IPS-18a (cell line): ENCODE data around the gene ACSM6.

ENCODE experiments used
- H3K27ac ChIP-seq: one replicate; pipeline ENCODE4 v1.5.1; 2013; ENCODE audit warnings: low read length
- H3K27me3 ChIP-seq: one replicate; pipeline ENCODE4 v1.6.1; 2013; ENCODE audit warnings: mild to moderate bottlenecking, low read length; ENCODE audit not compliant: control insufficient read depth, insufficient read depth
- H3K36me3 ChIP-seq: one replicate; pipeline ENCODE4 v1.6.1; 2013; ENCODE audit warnings: low read depth, low read length; ENCODE audit not compliant: control insufficient read depth
- H3K4me1 ChIP-seq: one replicate; pipeline ENCODE4 v1.6.1; 2013; ENCODE audit warnings: low read depth, low read length; ENCODE audit not compliant: control insufficient read depth
- H3K4me3 ChIP-seq: one replicate; pipeline ENCODE4 v1.5.1; 2013; ENCODE audit warnings: low read length
- H3K9ac ChIP-seq: one replicate; pipeline ENCODE4 v1.6.1; 2013; ENCODE audit warnings: mild to moderate bottlenecking, low read length, moderate library complexity
- H3K9me3 ChIP-seq: one replicate; pipeline ENCODE4 v1.6.1; 2013; ENCODE audit warnings: low read depth, low read length; ENCODE audit not compliant: control insufficient read depth

Gene ACSM6

DNA sequence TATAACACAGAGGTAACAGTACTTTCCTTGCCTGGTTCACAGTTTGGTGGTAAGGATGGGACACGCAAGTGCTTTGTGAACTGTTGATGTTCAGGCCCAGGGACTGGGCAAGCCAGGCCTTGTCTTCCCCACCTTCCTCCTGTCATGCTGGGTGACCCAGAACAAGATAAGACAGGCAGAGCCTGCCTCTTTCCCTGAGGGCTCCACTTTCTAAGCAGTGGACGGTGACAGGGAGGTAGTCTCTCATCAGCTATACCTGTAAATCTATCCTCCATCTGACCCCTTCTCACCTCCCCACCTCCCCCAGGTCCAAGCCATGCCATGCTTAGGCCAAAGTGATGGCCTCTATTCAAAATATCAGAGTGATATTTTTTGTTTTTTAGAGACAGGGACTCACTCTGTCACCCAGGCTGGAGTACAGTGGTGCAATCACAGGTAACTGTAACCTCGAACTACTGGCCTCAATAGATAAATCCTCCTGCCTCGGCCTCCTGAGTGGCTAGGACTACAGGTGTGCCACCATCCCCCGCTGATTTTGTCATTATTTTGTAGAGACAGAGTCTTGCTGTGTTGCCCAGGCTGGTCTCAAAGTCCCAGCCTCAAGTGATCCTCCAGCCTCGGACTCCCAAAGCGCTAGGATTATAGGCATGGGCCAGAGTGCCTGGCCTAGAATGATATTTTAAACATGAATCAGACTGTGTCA is 54.0 kb downstream of the ACSM6 start:
- Histone ChIP-seq H3K9ac (no peak overlapping the region), H3K4me1 (peaks cover 7% of the 10 kb centered on the region), H3K9me3 (no peaks in the 10 kb centered on the region), H3K27ac (no peak overlapping the region), H3K36me3 (peaks cover 11% of the 10 kb centered on the region), H3K27me3 (no peaks in the 10 kb centered on the region), H3K4me3 (no peak overlapping the region)

DNA sequence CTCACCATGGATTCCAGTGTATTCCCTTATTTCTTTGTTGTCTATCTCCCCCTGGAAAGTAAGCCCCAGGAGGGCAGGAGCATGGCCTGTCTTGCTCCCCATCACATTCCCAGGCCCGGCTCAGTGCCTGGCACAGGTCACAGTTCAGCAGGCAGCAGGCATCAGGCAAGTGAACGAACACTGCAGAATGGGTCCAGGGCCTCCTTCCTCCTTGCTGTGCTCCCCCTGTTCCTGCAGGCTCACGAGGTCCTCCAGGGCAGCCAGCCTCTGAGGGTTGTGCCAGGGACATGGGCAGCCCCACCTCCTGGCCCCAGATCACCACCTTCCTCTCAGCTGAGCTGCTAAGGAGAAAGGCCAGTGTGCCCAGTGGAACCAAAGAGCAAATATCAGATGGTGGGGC is 55.0 kb downstream of the ACSM6 start:
- no peak overlapping the region for H3K27ac ChIP-seq
- H3K4me1 ChIP-seq: peaks cover 7% of the 10 kb centered on the region
- H3K36me3 ChIP-seq: peaks cover 11% of the 10 kb centered on the region
- no peak overlapping the region for H3K4me3 ChIP-seq
- no peak overlapping the region for H3K9ac ChIP-seq
- H3K9me3 ChIP-seq: no peaks in the 10 kb centered on the region
- no peaks in the 10 kb centered on the region for H3K27me3 ChIP-seq

DNA sequence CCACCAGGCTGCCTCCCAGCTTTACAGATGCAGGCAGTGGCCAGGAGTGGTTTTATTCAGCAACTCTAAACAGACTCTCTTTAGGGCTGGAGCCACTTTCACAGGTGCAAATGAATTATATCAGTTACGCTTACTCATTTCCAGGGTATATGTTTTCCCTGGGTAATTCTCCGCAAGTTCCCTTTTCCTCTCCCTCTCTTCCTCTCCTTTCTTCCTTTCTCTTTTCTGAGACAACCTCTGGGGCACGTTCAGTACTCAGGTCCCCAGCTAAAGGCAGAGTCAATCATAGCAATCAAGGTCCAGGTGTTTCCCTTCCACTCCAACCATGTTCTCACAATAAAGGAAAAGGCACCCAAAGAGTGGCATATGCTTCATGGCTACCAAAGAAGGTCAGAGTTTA is 55.4 kb downstream of the ACSM6 start:
- no peak overlapping the region for H3K27ac ChIP-seq
- no peaks in the 10 kb centered on the region for H3K9me3 ChIP-seq
- H3K9ac ChIP-seq: no peak overlapping the region
- H3K36me3 ChIP-seq: peaks cover 11% of the 10 kb centered on the region
- no peaks in the 10 kb centered on the region for H3K27me3 ChIP-seq
- peaks cover 7% of the 10 kb centered on the region for H3K4me1 ChIP-seq
- no peak overlapping the region for H3K4me3 ChIP-seq

DNA sequence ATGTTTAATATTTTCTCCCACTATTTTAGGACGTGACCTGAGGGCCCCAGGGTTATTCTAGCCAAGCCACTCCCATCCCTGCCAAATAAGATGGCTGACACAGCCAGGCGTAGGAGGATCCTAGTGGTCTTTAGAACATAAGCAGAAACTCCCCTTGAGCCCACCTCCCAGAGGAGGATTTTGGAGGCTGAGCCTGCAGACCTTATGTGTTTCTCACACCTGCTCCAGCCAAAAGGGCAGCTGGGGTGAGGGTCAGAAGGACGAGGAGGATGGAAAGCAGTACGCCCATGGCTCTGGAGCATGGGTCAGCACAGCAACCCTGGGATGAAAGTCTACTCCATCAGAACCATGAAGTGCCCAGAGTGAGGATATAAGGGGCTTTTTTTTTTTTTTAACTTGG is 56.8 kb downstream of the ACSM6 start:
- Histone ChIP-seq H3K4me3 (no peak overlapping the region), H3K9me3 (no peaks in the 10 kb centered on the region), H3K36me3 (peaks cover 5% of the 10 kb centered on the region), H3K27ac (no peak overlapping the region), H3K9ac (no peak overlapping the region), H3K27me3 (no peaks in the 10 kb centered on the region), H3K4me1 (peaks cover 7% of the 10 kb centered on the region)

DNA sequence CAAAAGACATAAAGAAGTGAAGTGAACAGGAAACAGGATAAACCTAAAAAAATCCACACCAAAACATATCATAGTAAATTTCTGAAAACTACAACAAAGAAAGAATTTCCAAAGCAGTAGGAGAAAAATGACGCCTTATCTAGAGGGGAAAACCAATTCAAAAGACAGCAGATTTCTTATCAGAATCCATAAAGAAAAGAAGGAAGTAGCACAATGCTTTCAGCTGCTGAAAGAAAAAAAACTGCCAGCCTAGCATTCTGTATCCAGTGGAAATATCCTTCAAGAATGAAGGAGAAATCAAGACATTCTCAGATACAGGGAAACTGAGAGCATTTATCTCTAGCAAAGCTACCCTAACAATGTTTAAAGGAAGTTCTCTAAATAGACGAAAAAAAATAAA is 59.0 kb downstream of the ACSM6 start:
- Histone ChIP-seq H3K27ac (no peak overlapping the region), H3K4me1 (peaks cover 7% of the 10 kb centered on the region), H3K4me3 (no peak overlapping the region), H3K27me3 (no peaks in the 10 kb centered on the region), H3K36me3 (no peaks in the 10 kb centered on the region), H3K9me3 (peaks cover 4% of the 10 kb centered on the region), H3K9ac (no peak overlapping the region)

DNA sequence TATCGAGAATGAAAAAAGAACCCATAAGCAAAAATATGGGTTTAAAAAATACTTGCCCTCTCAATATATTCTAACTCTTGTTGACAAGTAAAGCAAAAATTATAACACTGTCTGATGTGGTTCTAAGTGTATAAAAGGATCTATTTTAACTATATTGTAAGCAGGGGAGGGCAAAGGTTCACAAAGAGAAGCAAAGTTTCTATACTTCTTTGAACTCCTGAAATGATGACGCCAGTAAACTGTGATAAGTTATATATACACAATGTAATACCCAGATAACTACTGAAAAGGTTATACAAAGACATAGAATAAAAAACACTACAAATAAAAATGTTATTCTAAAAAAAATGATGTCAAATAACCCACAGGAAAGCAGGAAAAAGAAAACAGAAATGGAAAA is 59.6 kb downstream of the ACSM6 start:
- no peaks in the 10 kb centered on the region for H3K36me3 ChIP-seq
- no peak overlapping the region for H3K9ac ChIP-seq
- no peak overlapping the region for H3K27ac ChIP-seq
- no peaks in the 10 kb centered on the region for H3K27me3 ChIP-seq
- H3K9me3 ChIP-seq: peaks cover 4% of the 10 kb centered on the region
- H3K4me3 ChIP-seq: no peak overlapping the region
- H3K4me1 ChIP-seq: peaks cover 7% of the 10 kb centered on the region

DNA sequence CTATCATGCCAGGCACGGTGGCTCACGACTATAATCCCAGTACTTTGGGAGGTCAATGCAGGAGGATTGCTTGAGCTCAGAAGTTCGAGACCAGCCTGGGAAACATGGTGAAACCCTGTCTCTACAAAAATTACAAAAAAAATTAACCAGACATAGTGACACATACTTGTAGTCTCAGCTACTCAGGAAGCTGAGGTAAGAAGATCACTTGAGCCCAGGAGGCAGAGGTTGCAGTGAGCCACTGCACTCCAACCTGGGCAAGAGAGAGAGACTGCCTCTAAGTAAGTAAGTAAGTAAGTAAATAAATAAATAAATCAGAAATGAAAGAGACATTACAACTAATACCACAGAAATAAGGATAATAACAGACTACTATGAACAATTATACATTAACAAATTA is 60.6 kb downstream of the ACSM6 start:
- Histone ChIP-seq H3K27ac (no peak overlapping the region), H3K9me3 (peaks cover 4% of the 10 kb centered on the region), H3K4me1 (peaks cover 5% of the 10 kb centered on the region), H3K4me3 (no peak overlapping the region), H3K27me3 (no peaks in the 10 kb centered on the region), H3K36me3 (no peaks in the 10 kb centered on the region), H3K9ac (no peak overlapping the region)

DNA sequence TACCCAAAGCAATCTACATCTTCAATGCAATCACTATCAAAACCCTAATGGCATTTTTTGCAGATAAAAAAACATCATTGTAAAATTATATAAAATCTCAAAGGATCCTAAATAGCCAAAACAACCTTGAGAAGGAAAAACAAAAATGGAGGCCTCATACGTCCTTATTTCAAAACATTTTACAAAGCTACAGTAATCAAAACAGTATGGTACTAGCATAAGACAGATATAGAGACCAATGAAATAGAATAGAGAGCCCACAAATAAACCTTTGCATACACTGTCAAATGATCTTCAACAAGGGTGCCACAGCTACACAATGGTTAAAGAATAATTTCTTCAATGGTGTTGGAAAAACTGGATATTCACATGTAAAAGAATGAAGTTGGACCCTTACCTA is 62.2 kb downstream of the ACSM6 start:
- Histone ChIP-seq H3K4me3 (no peak overlapping the region), H3K36me3 (no peaks in the 10 kb centered on the region), H3K9me3 (peaks cover 4% of the 10 kb centered on the region), H3K9ac (no peak overlapping the region), H3K27ac (no peak overlapping the region), H3K27me3 (no peaks in the 10 kb centered on the region), H3K4me1 (peaks cover 5% of the 10 kb centered on the region)

DNA sequence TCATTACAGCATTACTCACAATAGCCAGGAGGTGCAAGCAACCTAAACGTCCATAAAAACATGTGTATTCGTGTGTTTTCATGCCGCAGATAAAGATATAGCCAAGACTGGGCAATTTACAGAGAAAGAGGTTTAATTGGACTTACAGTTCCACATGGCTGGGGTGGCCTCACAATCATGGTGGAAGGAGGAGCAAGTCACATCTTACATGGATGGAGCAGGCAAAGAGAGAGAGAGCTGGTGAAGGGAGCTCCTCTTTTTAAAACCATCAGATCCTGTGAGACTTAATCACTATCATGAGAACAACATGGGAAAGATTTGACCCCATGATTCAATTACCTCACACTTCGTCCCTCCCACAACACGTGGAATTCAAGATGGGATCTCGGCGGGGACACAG is 63.8 kb downstream of the ACSM6 start:
- peaks cover 4% of the 10 kb centered on the region for H3K9me3 ChIP-seq
- no peak overlapping the region for H3K27ac ChIP-seq
- no peaks in the 10 kb centered on the region for H3K27me3 ChIP-seq
- peaks cover 5% of the 10 kb centered on the region for H3K4me1 ChIP-seq
- H3K36me3 ChIP-seq: peaks cover 2% of the 10 kb centered on the region
- H3K9ac ChIP-seq: no peak overlapping the region
- H3K4me3 ChIP-seq: no peak overlapping the region

DNA sequence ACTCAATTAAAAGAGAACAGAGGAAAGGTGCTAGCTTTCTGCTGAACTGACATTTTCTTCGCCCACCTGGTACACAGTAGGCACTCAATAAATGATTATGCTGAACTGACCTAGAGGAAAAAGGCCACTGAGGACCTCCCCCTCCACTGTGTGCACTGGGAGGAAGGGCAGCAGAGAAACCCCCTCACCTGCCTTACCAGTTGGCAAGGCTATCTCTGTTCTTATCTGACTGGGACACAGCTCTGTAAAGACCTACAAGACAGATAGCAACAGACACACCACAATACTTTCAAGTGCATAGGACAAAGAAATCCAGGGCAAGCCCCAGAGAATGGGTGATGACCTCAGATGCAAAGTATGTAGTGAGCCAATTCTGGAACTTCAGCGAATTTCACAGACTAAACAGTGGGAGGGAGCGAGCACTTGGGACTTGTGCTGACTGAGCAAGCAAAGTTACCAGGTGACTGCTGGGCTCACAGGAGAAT is 66.4 kb downstream of the ACSM6 start:
- no peak overlapping the region for H3K4me3 ChIP-seq
- H3K4me1 ChIP-seq: peaks cover 17% of the 10 kb centered on the region
- peak overlapping the region; percentile 13 for H3K9ac ChIP-seq
- H3K36me3 ChIP-seq: peaks cover 7% of the 10 kb centered on the region
- H3K27ac ChIP-seq: no peak overlapping the region
- H3K9me3 ChIP-seq: peaks cover 4% of the 10 kb centered on the region
- H3K27me3 ChIP-seq: no peaks in the 10 kb centered on the region

DNA sequence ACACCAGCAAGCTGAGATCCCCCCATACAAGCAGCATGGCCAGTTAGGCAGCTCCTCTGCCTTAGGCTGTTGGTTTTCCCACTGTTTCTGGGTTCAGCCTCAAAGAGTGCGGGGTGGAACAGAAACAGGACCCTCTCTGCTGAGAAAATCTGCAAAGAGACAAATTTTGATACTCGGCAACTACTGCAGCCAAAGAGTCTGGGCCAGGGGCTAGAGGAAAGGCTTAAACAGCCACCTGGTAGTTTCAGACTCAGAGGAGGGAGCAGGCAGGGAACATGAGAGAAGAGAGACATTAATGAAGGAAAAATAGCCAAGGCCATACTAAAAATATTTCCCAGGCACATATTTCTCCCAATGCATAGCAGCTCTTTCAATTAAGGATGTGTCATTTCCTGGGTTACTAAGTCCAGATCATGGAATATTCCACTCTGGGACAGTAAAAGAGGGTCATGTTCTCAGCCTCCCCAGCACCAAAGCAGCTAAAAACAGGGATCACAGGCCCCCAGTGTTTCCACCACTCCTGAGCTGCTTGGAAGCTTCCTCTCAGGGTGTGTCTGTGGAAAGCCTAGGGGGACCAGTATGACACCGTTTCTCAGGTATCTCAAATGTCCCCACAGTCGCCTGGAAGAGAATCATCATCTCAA is 67.0 kb downstream of the ACSM6 start:
- Histone ChIP-seq H3K27me3 (no peaks in the 10 kb centered on the region), H3K9ac (peak overlapping the region; percentile 13), H3K4me1 (peaks cover 17% of the 10 kb centered on the region), H3K9me3 (peaks cover 4% of the 10 kb centered on the region), H3K36me3 (peaks cover 7% of the 10 kb centered on the region), H3K27ac (no peak overlapping the region), H3K4me3 (no peak overlapping the region)

DNA sequence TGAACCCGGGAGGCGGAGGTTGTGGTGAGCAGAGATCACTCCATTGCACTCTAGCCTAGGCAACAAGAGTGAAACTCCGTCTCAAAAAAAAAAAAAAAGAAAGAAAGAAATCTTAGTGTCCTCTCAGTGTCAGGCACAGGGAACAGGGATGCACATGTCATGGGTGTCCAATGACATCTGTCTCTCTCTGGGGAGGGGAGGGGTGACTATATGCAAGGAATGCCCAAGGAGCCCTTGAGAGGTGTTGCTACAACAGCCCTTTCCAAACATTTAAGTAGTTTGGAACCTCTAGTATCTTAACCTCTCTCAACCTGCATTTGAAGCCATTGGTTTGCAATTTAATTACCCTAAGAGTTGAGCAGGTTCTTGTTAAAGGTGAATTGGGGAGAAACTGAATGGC is 67.9 kb downstream of the ACSM6 start:
- no peaks in the 10 kb centered on the region for H3K9me3 ChIP-seq
- peaks cover 7% of the 10 kb centered on the region for H3K36me3 ChIP-seq
- peaks cover 24% of the 10 kb centered on the region for H3K4me1 ChIP-seq
- no peaks in the 10 kb centered on the region for H3K27me3 ChIP-seq
- H3K27ac ChIP-seq: no peak overlapping the region
- no peak overlapping the region for H3K9ac ChIP-seq
- no peak overlapping the region for H3K4me3 ChIP-seq
